Right renal cortex interstitium (tissue), 3 donors: Measurements from ENCODE around the gene SH2B3. TPM values are rescaled to one million over a fixed set of nuclear protein-coding genes. Genes with fewer than 3 reads are reported as not detected.
"Not testable (repeated sequence)": the region's sequence is repeated elsewhere in the genome, so short reads cannot be mapped to it uniquely, and the experiment has no call there.

Experiments used
- DNase-seq, 3 donors: peaks; one replicate each; pipeline ENCODE4 v3.0.0-alpha.2; 2013; ENCODE audit warnings: low read depth in 3 of 3, low spot score in 2 of 3
- polyA plus RNA-seq, 3 donors: library from polyadenylated mRNA; unstranded; fragments of 120-200 nt; gene quantifications; one replicate each; pipeline ENCODE4 v1.2.1, GENCODE V29; 2013; ENCODE audit not compliant: insufficient read length in 3 of 3

SH2B3 gene
- polyA plus RNA-seq, 3 donors = 16.8 to 19.5 (median 18.4) TPM

- no peak for DNase-seq
These were observed 49.2 kb downstream of the SH2B3 start for GRCh38 chr12:111454716-111455447.

- no peak for DNase-seq
These were observed 50.0 kb downstream of the SH2B3 start for GRCh38 chr12:111455448-111456320.

GRCh38 chr12:111457071-111457470 lies 51.3 kb downstream of the SH2B3 start:
- DNase-seq = no peak

- DNase-seq = no peak
These were observed 51.9 kb downstream of the SH2B3 start for GRCh38 chr12:111457577-111457976.

- no peak for DNase-seq
These were observed 52.9 kb downstream of the SH2B3 start for GRCh38 chr12:111458546-111459172.

- DNase-seq = not testable (repeated sequence)
These were observed 54.4 kb downstream of the SH2B3 start for GRCh38 chr12:111460111-111460510.

GRCh38 chr12:111462210-111462769 lies 56.6 kb downstream of the SH2B3 start:
- no peak for DNase-seq

GRCh38 chr12:111467092-111467856 lies 61.6 kb downstream of the SH2B3 start:
- DNase-seq = no peak

- DNase-seq = no peak
These were observed 62.1 kb downstream of the SH2B3 start for GRCh38 chr12:111467857-111468241.

GRCh38 chr12:111469401-111469800 lies 63.7 kb downstream of the SH2B3 start:
- no peak for DNase-seq

GRCh38 chr12:111471236-111471635 lies 65.5 kb downstream of the SH2B3 start:
- no peak for DNase-seq

GRCh38 chr12:111482462-111482861 lies 76.7 kb downstream of the SH2B3 start:
- DNase-seq = no peak

- DNase-seq = no peak
These were observed 82.5 kb downstream of the SH2B3 start for GRCh38 chr12:111488271-111488670.

- no peak for DNase-seq
These were observed 83.1 kb downstream of the SH2B3 start for GRCh38 chr12:111488798-111489197.

- DNase-seq = not testable (repeated sequence)
These were observed 87.3 kb downstream of the SH2B3 start for GRCh38 chr12:111492979-111493378.

- DNase-seq = no peak
These were observed 89.0 kb downstream of the SH2B3 start for GRCh38 chr12:111494676-111495075.
